Measurements from ENCODE around the gene TMEM147.

The TMEM147 gene

GRCh38 chr19:35549174-35549788 is 3.9 kb downstream of the TMEM147 start:
- peak; percentile 24 for DNase-seq (ENCODE audit: low read depth)

GRCh38 chr19:35549879-35550523 is 4.6 kb downstream of the TMEM147 start:
- no peak for DNase-seq (ENCODE audit: low read depth)

GRCh38 chr19:35551091-35551810 is 5.8 kb downstream of the TMEM147 start:
- DNase-seq (ENCODE audit: low read depth) = no peak

GRCh38 chr19:35552534-35553384 is 7.3 kb downstream of the TMEM147 start:
- no peak for DNase-seq (ENCODE audit: low read depth)

- DNase-seq (ENCODE audit: low read depth) = no peak
Observed at GRCh38 chr19:35553385-35554000, 8.1 kb downstream of the TMEM147 start.

- DNase-seq (ENCODE audit: low read depth) = no peak
Observed at GRCh38 chr19:35554076-35554475, 8.7 kb downstream of the TMEM147 start.

GRCh38 chr19:35555301-35556005 is 10.0 kb downstream of the TMEM147 start:
- no peak for DNase-seq (ENCODE audit: low read depth)

GRCh38 chr19:35556025-35556590 is 10.7 kb downstream of the TMEM147 start:
- DNase-seq (ENCODE audit: low read depth) = no peak

- DNase-seq (ENCODE audit: low read depth) = no peak
Observed at GRCh38 chr19:35556846-35557538, 11.6 kb downstream of the TMEM147 start.

- DNase-seq (ENCODE audit: low read depth) = peak; percentile 20
Observed at GRCh38 chr19:35557539-35558399, 12.3 kb downstream of the TMEM147 start.

GRCh38 chr19:35558400-35559280 is 13.2 kb downstream of the TMEM147 start:
- no peak for DNase-seq (ENCODE audit: low read depth)

GRCh38 chr19:35559281-35559659 is 13.8 kb downstream of the TMEM147 start:
- DNase-seq (ENCODE audit: low read depth) = no peak

- no peak for DNase-seq (ENCODE audit: low read depth)
Observed at GRCh38 chr19:35559781-35560180, 14.4 kb downstream of the TMEM147 start.

GRCh38 chr19:35560271-35560670 is 14.8 kb downstream of the TMEM147 start:
- DNase-seq (ENCODE audit: low read depth) = no peak

- DNase-seq (ENCODE audit: low read depth) = no peak
Observed at GRCh38 chr19:35560677-35561076, 15.3 kb downstream of the TMEM147 start.

- no peak for DNase-seq (ENCODE audit: low read depth)
Observed at GRCh38 chr19:35561436-35561835, 16.0 kb downstream of the TMEM147 start.

GRCh38 chr19:35562336-35562735 is 16.9 kb downstream of the TMEM147 start:
- DNase-seq (ENCODE audit: low read depth) = no peak

GRCh38 chr19:35562776-35563175 is 17.4 kb downstream of the TMEM147 start:
- DNase-seq (ENCODE audit: low read depth) = no peak
